Measurements from ENCODE around the gene HABP2. TPM values are rescaled to one million over a fixed set of nuclear protein-coding genes. Genes with fewer than 3 reads are reported as not detected.

Gene HABP2
- total RNA-seq, 4 donors from 2014 or later = 0.72 TPM; not detected in 3

DNA sequence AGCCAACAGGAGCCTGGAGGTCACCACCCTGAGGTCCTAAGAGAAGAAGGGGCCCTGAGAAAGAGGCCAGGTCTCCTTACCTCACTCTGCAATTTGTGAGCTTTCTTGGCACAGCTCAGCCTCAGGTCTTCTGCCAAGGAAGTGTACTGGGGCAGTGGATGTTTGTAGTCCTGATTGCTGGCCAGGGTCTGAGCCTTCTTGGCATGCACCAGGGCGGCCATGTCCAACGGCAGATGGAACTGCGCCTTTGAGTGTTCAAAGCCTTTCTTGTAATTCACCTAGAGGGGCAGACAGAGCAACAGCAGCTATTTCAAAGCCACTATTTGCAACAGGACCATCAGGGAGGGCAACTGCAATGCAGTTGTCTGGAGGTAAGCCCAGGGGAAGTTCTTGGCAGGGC lies 59.3 kb downstream of the HABP2 start:
- Histone ChIP-seq H3K4me3 (no peak overlapping the region), H3K27ac (no peak overlapping the region), H3K27me3 (peaks cover 20% of the 10 kb centered on the region), H3K36me3 (no peaks in the 10 kb centered on the region), H3K4me1 (no peaks in the 10 kb centered on the region), H3K9me3 (no peaks in the 10 kb centered on the region)
- WGBS = no CpG with 5 or more reads among the region's 3 CpGs
- no peak for TF ChIP-seq EP300 (IDR thresholded peaks at IDR 0.05)
- no peak for TF ChIP-seq POLR2A (IDR thresholded peaks at IDR 0.05)
- TF ChIP-seq POLR2AphosphoS5 (IDR thresholded peaks at IDR 0.05) = no peak
- TF ChIP-seq, protein P1, sequence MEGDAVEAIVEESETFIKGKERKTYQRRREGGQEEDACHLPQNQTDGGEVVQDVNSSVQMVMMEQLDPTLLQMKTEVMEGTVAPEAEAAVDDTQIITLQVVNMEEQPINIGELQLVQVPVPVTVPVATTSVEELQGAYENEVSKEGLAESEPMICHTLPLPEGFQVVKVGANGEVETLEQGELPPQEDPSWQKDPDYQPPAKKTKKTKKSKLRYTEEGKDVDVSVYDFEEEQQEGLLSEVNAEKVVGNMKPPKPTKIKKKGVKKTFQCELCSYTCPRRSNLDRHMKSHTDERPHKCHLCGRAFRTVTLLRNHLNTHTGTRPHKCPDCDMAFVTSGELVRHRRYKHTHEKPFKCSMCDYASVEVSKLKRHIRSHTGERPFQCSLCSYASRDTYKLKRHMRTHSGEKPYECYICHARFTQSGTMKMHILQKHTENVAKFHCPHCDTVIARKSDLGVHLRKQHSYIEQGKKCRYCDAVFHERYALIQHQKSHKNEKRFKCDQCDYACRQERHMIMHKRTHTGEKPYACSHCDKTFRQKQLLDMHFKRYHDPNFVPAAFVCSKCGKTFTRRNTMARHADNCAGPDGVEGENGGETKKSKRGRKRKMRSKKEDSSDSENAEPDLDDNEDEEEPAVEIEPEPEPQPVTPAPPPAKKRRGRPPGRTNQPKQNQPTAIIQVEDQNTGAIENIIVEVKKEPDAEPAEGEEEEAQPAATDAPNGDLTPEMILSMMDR (IDR thresholded peaks at IDR 0.05) = no peak
- no peak for DNase-seq (ENCODE audit: low spot score in 2 of 2)

- H3K36me3 ChIP-seq = no peaks in the 10 kb centered on the region
- DNase-seq (ENCODE audit: low spot score in 2 of 2) = no peak
Observed at GRCh38 chr10:113613427-113613826, 60.6 kb downstream of the HABP2 start.

DNA sequence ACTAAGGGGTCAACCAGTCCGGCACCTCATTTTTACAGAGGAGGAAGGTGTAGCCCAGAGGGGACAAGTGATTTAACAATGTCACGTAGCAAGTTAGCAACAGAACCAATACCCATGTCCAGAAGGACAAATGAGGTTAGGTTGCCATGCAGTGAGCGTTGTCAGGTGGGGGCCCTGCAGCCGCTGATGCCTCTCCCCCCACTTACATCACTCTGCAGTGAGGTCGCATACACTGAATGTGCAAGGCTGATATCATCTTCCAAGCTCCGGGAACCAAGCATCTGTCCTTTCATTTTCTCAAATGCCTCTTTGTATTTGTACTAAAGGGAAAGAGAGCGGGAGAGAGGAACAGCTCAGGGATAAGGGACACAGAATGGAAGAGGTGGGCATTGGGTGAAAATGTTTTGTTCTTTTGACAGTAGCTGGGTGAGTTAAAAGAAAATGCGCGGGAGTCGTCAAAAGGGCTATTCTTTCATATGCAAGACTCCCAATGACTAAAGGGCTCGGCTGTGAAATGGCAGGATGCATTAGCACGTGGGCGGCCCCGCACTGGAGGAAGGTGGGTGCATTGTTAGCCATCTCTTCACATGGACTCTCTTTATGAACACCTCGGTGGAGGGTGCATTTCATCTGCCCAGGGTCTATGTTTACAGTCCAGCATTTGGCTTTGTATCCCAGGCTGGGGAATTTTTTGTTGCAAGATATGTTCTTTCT lies 61.3 kb downstream of the HABP2 start:
- TF ChIP-seq, protein P1 (IDR thresholded peaks at IDR 0.05) = no peak
- TF ChIP-seq POLR2AphosphoS5 (IDR thresholded peaks at IDR 0.05) = no peak
- TF ChIP-seq EP300 (IDR thresholded peaks at IDR 0.05) = no peak
- TF ChIP-seq POLR2A (IDR thresholded peaks at IDR 0.05) = no peak
- no peak for DNase-seq (ENCODE audit: low spot score in 2 of 2)
- H3K27ac ChIP-seq = no peak overlapping the region
- H3K36me3 ChIP-seq = no peaks in the 10 kb centered on the region
- H3K4me1 ChIP-seq = no peaks in the 10 kb centered on the region
- peaks cover 37% of the 10 kb centered on the region for H3K27me3 ChIP-seq
- no peak overlapping the region for H3K4me3 ChIP-seq
- WGBS = 69% methylated on average over 15 of the region's 15 CpGs
- H3K9me3 ChIP-seq = no peaks in the 10 kb centered on the region

More at GRCh38 chr10:113613427-113613826, 60.6 kb downstream of the HABP2 start:
- no peak overlapping the region for H3K27ac ChIP-seq
- no peaks in the 10 kb centered on the region for H3K9me3 ChIP-seq
- no peak overlapping the region for H3K4me3 ChIP-seq
- TF ChIP-seq, protein P1 (IDR thresholded peaks at IDR 0.05) = no peak
- no peak for TF ChIP-seq POLR2AphosphoS5 (IDR thresholded peaks at IDR 0.05)
- no peak for TF ChIP-seq POLR2A (IDR thresholded peaks at IDR 0.05)
- TF ChIP-seq EP300 (IDR thresholded peaks at IDR 0.05) = no peak
- no peaks in the 10 kb centered on the region for H3K4me1 ChIP-seq
- 80% methylated on average over 2 of the region's 2 CpGs for WGBS
- H3K27me3 ChIP-seq = peaks cover 31% of the 10 kb centered on the region

DNA sequence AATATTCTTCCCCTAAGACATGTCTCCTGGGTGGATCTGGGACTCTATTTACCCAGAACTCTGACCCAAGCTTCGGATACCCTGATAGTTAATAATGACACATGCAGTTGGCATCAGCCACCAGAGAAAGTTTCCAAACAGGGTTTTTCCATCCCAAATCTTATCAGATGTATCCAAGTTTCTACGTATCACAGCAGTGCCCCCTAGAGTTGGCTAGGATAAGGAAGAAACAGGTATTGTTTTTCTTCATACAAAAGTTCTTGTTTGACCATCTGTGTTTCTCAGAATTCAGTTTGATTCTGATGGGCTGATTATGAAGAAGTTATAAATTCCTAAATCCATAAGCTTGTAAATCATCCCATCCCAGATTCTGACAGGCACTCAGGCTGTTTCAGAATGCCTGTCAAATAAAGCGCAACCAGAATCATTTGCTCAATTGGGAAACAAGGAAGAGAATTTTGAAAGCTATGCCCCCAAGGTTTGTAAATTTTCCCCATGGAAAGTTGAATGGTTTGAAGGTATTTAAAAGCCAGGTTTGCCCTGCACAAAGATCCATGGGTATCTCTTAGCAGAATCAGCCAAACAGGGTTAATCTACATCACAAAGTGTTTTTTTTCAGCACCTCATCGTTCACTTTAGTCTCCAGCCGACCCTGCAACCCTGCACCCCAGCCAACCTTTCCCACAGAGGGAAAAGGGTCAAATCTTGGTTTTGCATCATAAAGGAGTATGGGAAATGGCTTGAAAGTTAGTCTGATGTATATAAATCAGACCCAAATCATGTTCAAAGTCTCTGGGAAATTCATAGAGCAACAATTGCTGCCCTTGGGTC lies 63.6 kb downstream of the HABP2 start:
- 11% methylated on average over 5 of the region's 5 CpGs for whole genome bisulfite sequencing
- no peak overlapping the region for H3K27ac ChIP-seq
- H3K36me3 ChIP-seq = no peaks in the 10 kb centered on the region
- no peaks in the 10 kb centered on the region for H3K9me3 ChIP-seq
- TF ChIP-seq EP300 (IDR thresholded peaks at IDR 0.05) = no peak
- TF ChIP-seq POLR2AphosphoS5 (IDR thresholded peaks at IDR 0.05) = no peak
- no peak for TF ChIP-seq POLR2A (IDR thresholded peaks at IDR 0.05)
- TF ChIP-seq, protein P1 (IDR thresholded peaks at IDR 0.05) = no peak
- H3K4me3 ChIP-seq = no peak overlapping the region
- DNase-seq (ENCODE audit: low spot score in 2 of 2) = no peak
- H3K4me1 ChIP-seq = no peaks in the 10 kb centered on the region
- H3K27me3 ChIP-seq = peaks cover 37% of the 10 kb centered on the region

DNA sequence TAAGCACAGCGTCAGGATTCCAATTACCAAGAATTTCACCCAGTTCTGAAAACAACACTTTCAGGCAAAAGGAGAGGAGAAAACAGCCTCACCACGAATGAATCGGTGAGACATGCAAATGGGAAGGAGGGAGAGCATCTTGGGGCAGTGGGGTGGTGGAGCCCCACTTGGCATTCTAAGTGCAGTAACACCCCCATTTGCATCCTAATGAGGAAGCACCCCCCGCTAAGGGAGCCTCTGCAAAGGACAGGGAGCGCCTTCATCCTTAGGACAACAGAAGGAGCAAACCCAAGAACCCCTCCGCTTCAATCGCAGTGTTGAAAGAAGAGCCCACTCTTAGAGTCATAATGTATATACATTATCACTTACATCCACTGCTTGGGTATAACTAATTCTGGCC lies 64.2 kb downstream of the HABP2 start:
- Histone ChIP-seq H3K9me3 (no peaks in the 10 kb centered on the region), H3K4me1 (no peaks in the 10 kb centered on the region), H3K4me3 (no peak overlapping the region), H3K27ac (no peak overlapping the region), H3K36me3 (no peaks in the 10 kb centered on the region), H3K27me3 (peaks cover 40% of the 10 kb centered on the region)
- DNase-seq (ENCODE audit: low spot score in 2 of 2) = no peak
- TF ChIP-seq, protein P1 (IDR thresholded peaks at IDR 0.05) = no peak
- TF ChIP-seq POLR2A (IDR thresholded peaks at IDR 0.05) (no peak), EP300 (IDR thresholded peaks at IDR 0.05) (no peak), POLR2AphosphoS5 (IDR thresholded peaks at IDR 0.05) (no peak)
- WGBS = 13% methylated on average over 7 of the region's 7 CpGs

Measured in suprapubic skin (tissue), 4 donors.